Mesodermal cell (in vitro differentiated cells): ENCODE measurements around the gene KLHL29.

ENCODE experiments used
- H3K27ac ChIP-seq: 2 replicates; pipeline ENCODE4 v1.7.0; 2013; ENCODE audit warnings: mild to moderate bottlenecking, low read depth, low read length, moderate library complexity; ENCODE audit not compliant: severe bottlenecking
- H3K36me3 ChIP-seq: 2 replicates; pipeline ENCODE4 v1.7.1; 2013; ENCODE audit warnings: mild to moderate bottlenecking, low read length, moderate library complexity; ENCODE audit not compliant: control insufficient read depth, insufficient read depth
- H3K4me1 ChIP-seq: one replicate; pipeline ENCODE4 v1.7.1; 2013; ENCODE audit warnings: mild to moderate bottlenecking, low read length; ENCODE audit not compliant: insufficient read depth, control insufficient read depth, poor library complexity, severe bottlenecking
- H3K4me3 ChIP-seq: 2 replicates; pipeline ENCODE4 v1.7.0; 2013; ENCODE audit warnings: low read length, control low read depth, mild to moderate bottlenecking; ENCODE audit not compliant: insufficient read depth, poor library complexity, severe bottlenecking; ENCODE audit errors: extremely low read depth
- H3K9me3 ChIP-seq: 2 replicates; pipeline ENCODE4 v1.7.1; 2013; ENCODE audit warnings: mild to moderate bottlenecking, low read length, moderate library complexity; ENCODE audit not compliant: control insufficient read depth
- WGBS, 2 experiments: methylation state at CpG; one replicate each; pipeline ENCODE4 v1.1.5; 2013; ENCODE audit warnings: missing lambda C conversion rate in 2 of 2; ENCODE audit not compliant: insufficient coverage in 2 of 2; 5-methylcytosine and 5-hydroxymethylcytosine counted together

Gene KLHL29

DNA sequence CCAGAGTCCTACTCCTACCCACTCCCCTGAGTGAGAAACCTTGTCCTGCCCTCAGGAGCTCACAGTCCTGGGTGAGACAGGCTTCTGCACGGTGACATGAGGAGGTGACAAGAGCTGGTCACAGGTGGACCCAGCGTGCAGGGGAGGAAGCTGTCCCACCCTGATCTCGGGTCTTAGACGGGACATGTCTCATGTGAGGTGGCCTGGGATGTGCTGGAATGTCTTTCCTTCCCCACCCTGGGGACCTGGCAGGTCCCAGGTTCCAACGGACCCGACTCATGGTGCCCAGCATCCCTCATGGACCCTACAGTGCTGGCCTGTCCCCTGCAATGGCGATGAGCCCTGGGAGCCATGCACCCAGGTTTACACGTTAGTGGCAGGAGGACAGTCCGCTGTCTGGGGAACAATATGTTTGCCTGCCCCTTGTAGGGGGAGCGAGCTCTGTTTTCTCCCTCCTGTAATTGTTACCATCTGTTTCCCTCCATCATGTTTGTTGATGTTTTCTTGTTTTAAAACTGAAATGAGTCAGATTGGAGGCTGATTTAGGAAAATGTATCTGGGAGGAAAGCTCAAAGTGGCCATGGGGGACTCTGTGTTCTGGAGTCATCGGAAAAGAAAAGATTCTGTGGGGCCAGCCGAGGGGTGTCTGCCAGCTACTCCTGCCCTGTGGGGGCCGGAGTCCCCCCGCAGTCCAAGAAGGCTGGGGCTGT lies 238.1 kb downstream of the KLHL29 start:
- H3K4me1 ChIP-seq = peaks cover 7% of the 10 kb centered on the region
- H3K9me3 ChIP-seq = peaks cover 10% of the 10 kb centered on the region
- WGBS, 2 experiments = 89% methylated on average over 9 to 14 of the region's 14 CpGs
- no peaks in the 10 kb centered on the region for H3K36me3 ChIP-seq
- H3K4me3 ChIP-seq = no peak overlapping the region
- H3K27ac ChIP-seq = no peak overlapping the region

DNA sequence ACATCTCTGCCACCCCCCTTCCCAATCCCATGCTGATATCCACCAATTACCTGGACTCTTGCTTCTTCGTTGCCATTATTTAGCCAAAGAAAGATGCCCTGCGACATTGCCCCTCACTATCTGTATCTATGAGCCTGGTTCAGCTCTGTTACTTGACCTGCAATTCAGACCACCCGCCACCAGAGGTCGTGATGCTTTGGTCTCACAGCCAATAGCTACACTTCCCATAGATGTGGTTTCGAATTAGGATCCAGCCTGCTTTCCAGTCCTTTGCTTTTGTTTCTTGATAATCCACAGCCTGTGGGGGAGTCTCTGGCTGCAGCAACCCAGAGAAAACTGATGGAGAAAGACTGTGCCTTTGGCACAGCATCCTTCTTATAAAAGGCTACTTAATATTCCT lies 239.4 kb downstream of the KLHL29 start:
- peaks cover 11% of the 10 kb centered on the region for H3K4me1 ChIP-seq
- H3K27ac ChIP-seq = no peak overlapping the region
- no peaks in the 10 kb centered on the region for H3K36me3 ChIP-seq
- no peak overlapping the region for H3K4me3 ChIP-seq
- peaks cover 10% of the 10 kb centered on the region for H3K9me3 ChIP-seq
- WGBS, 2 experiments = 64 to 66% methylated on average over 5 of the region's 5 CpGs

DNA sequence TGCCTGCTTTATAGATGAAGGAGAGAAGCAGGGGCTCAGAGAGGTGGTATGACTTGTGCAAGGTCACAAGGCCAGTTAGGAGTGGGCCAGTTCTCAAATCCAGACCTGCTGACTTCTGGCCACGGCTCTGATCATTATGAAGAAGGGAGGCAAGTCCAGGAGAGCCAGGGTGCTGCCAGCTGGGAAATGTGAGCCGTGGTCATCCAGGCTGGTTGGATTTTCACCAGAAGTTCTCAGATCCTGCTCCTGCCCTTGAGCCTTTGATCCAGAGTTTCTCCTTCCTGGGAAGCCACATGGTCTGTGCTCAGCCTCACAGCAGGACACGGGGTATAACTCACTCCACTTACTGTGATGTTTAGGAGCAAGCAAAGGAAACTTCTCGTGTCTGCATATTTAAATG lies 239.9 kb downstream of the KLHL29 start:
- H3K4me1 ChIP-seq = peaks cover 16% of the 10 kb centered on the region
- H3K4me3 ChIP-seq = no peak overlapping the region
- H3K9me3 ChIP-seq = peaks cover 10% of the 10 kb centered on the region
- no peak overlapping the region for H3K27ac ChIP-seq
- no peaks in the 10 kb centered on the region for H3K36me3 ChIP-seq
- 61 to 64% methylated on average over 3 of the region's 4 CpGs for WGBS, 2 experiments

DNA sequence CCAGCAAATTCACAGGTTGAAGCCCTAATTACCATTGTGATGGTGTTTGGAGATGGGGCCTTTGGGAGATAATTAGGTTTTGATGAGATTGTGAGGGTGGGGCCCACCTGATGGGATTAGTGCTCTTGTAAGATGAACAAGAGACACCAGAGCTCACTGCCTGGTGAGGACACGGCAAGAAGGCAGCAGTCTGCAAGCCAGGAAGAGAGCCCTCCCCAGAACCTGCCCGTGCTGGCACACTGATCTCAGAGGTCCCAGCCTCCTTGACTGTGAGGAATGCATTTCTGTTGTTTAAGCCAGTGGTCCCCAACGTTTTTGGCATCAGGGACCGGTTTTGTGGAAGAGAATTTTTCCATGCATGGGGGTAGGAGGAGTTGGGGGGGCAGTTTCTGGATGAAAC lies 240.7 kb downstream of the KLHL29 start:
- H3K36me3 ChIP-seq = no peaks in the 10 kb centered on the region

DNA sequence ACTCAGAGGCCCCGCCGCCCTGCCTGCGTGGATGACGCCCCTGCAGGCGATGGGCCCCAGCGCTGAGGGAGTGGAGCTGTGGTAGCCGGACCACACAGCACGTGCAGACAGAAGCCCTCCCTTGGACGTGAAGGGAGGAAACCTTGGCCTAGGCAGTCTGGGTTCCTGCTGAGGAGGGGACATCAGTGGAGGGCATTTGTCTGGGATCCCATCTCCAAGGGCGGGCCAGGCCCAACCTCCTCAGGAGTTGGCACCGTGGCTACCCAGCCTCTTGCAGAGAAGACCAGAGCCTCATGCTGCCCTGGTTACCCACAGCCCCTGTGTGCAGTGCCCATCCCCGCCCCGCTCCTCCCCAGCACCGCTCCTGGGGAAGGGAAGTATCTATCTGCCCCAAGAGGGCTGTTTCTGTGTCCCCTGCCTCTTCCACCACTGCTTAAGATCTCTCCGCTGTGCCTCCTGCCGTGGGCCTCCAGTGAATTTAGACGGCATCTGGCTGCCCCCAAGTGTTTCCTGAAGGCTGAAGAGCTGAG lies 241.8 kb downstream of the KLHL29 start:
- 87 to 95% methylated on average over 14 to 17 of the region's 17 CpGs for WGBS, 2 experiments
- Histone ChIP-seq H3K9me3 (peaks cover 10% of the 10 kb centered on the region), H3K4me1 (peaks cover 18% of the 10 kb centered on the region), H3K4me3 (no peak overlapping the region), H3K36me3 (no peaks in the 10 kb centered on the region), H3K27ac (no peak overlapping the region)

More for the DNA sequence above, 240.7 kb downstream of the KLHL29 start:
- H3K27ac ChIP-seq = no peak overlapping the region
- H3K4me3 ChIP-seq = no peak overlapping the region
- peaks cover 16% of the 10 kb centered on the region for H3K4me1 ChIP-seq
- H3K9me3 ChIP-seq = peaks cover 10% of the 10 kb centered on the region
- WGBS, 2 experiments = 82% methylated on average over 3 to 4 of the region's 4 CpGs

DNA sequence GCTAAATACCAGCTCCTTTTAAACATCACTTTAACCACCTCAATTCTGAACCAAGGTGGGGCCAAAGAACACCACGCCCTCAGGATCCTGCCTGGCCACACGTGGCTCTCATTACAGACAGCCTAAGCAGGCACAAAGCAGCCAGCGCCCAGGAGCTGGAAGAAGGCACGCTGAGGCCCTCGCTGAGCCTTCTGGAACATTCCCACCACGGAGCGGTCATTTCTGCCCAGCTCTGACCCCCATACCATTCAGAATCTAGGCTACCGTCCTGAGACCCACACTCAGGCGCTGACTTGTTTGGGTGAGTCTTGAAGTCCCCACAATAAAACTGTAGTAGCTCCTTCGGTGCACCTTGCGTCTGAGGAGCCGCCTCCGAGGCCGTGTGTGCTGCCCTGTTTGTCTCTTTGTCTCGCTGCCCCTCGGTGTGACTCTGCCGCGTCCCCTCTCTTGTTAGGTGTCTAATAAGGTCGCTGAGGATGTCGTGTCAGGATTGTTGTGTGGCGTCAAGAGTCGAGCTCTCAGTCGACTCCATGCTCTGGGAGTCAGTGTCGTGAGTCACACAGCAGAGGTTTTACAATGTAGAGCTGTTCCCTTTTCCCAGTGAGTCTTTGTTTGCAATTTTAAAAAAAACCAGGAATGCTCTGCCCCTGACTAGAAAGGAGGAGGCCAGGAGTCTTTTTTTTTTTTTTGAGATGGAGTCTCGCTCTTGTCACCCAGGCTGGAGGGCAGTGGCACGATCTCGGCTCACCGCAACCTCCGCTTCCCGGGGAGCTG lies 242.4 kb downstream of the KLHL29 start:
- Histone ChIP-seq H3K4me3 (no peak overlapping the region), H3K36me3 (no peaks in the 10 kb centered on the region), H3K4me1 (peaks cover 18% of the 10 kb centered on the region), H3K9me3 (peaks cover 10% of the 10 kb centered on the region), H3K27ac (no peak overlapping the region)
- WGBS, 2 experiments = 72 to 80% methylated on average over 15 to 29 of the region's 30 CpGs

DNA sequence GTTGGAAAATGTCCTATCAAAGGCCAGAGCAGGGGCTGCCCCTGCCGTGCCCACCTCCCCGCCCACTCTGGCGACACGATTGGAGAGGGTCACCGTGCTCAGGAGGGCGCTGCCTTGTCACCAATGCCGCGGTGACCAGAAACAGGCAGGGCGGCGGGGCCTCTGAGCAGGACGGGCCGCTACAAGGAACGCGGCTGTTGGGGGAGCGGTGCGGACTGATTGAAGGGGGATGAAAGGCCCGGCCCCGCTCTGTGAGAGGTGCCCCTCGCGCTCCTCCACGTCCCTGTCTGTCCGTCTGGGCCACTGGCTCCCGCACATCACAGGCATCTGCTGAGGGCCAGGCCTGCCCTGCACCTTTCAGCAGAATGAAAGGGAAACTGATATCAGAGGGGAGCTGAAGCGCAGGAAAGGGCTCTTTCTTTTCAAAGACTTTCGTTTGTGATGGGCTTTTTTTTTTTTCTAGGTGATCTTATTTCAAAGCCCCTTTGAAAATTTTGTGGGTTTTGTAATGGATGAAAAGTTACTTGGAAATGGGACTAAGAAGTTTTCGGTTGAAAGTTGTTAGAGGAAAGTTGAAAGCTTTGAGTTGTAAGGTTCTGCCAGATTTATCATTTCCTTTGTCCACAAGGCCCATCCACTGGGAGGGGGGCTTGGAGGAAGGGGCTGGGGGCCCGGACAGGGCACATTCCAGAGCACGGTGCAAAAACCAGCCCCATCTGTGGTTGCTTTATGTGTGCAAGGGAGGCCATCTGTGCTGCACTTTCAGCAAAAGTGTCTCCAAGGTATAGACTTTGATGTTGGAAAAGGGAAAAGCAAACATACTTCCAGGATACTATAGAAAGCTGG lies 244.2 kb downstream of the KLHL29 start:
- WGBS, 2 experiments = 87 to 90% methylated on average over 27 to 28 of the region's 28 CpGs
- Histone ChIP-seq H3K27ac (no peak overlapping the region), H3K4me1 (peaks cover 18% of the 10 kb centered on the region), H3K36me3 (no peaks in the 10 kb centered on the region), H3K9me3 (peaks cover 4% of the 10 kb centered on the region), H3K4me3 (no peak overlapping the region)

DNA sequence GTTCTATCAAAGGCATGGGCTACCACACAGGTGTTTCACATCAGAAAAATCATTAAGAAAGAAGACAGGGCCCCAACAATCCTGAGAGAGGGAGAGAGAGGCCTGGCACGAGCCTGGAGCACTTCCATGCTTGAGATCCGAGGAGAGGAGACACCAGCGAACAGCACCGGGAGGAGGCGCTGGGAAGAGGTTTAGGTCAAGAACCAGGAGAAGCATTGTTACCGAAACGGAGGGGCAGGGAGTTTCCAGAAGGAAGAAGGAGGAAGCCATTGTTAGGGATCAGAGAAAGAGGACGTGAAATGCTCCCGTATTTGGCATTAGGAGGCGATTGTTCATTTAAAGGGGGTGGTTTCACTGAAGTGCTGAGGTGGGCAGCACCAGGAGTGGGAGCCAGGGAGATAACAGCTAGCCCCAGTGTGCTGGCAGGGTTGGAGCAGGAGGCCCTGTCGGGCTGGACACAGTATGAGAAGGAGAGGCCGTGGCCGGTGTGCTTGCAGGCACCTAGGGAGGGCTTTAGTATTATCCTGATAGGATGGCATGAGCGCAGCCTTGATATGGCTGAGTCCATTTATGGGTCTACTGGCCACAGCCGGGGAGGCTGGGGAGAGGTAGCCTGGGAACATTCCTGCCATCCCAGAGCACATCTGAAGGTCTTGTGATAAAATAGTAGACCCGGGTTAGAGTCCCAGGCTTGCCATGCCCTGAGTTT lies 244.9 kb downstream of the KLHL29 start:
- 87 to 91% methylated on average over 15 of the region's 16 CpGs for WGBS, 2 experiments
- Histone ChIP-seq H3K27ac (no peak overlapping the region), H3K4me1 (peaks cover 18% of the 10 kb centered on the region), H3K9me3 (no peaks in the 10 kb centered on the region), H3K36me3 (no peaks in the 10 kb centered on the region), H3K4me3 (no peak overlapping the region)

DNA sequence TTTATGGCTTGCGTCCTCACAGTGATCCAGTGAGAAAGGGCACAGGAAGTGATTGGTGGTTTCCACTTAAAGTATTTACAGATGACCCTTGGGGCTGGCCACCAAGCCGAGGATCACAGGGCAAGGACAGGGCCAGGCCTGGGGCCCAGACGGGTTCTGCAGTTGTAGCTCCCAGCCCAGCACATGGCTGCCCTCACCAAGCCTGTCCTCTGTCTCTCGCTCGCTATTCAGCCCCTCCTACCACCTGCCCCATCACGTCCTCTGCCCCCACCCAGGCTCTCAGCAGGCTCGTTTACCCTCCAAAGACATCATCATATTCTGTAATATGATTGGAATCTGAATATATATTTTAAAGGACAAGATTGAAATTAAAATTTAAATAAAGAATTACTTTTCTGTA lies 246.0 kb downstream of the KLHL29 start:
- Histone ChIP-seq H3K4me1 (peaks cover 19% of the 10 kb centered on the region), H3K36me3 (no peaks in the 10 kb centered on the region), H3K4me3 (no peak overlapping the region), H3K27ac (no peak overlapping the region), H3K9me3 (no peaks in the 10 kb centered on the region)
- 93 to 100% methylated on average over 2 to 5 of the region's 7 CpGs for WGBS, 2 experiments

DNA sequence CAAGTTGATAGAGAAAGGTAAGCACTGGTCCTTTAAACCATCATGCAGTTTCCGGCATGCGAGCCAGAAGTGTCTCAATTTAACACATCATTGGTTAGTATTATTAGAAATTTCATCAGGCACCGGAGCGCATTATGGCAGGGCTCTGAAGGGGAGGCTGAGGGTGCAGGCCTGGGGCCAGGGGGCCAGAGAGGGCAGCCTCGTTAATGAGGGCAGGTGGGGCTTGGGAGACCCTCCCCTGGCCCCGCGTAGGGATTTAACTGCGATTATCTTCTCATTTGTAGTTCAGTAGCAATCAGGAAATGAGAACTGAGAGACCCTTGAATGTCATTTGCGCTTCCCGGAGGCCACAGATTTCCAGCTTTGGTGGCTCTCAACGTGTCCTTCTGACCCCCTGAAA lies 246.4 kb downstream of the KLHL29 start:
- no peak overlapping the region for H3K27ac ChIP-seq
- peaks cover 23% of the 10 kb centered on the region for H3K4me1 ChIP-seq
- H3K36me3 ChIP-seq = no peaks in the 10 kb centered on the region
- no peak overlapping the region for H3K4me3 ChIP-seq
- WGBS, 2 experiments = 87 to 93% methylated on average over 6 to 8 of the region's 11 CpGs
- no peaks in the 10 kb centered on the region for H3K9me3 ChIP-seq
